Measurements from ENCODE around the gene RASSF3.

The RASSF3 gene

GRCh38 chr12:64695550-64695949, 85.3 kb downstream of the RASSF3 start:
- Histone ChIP-seq H3K4me3 (ENCODE audit: low read depth in 1 of 2, low read length in 2 of 2) (no peak overlapping the region), H3K9ac (ENCODE audit: low read depth, low read length) (no peak overlapping the region), H4K20me1 (ENCODE audit: insufficient read depth, low read length) (no peaks in the 10 kb centered on the region), H3K27ac (ENCODE audit: low read length) (no peak overlapping the region), H3K79me2 (ENCODE audit: insufficient read depth, low read length) (no peaks in the 10 kb centered on the region), H3K27me3 (ENCODE audit: insufficient read depth, low read length, poor library complexity) (no peaks in the 10 kb centered on the region), H3K9me3 (ENCODE audit: insufficient read depth, low read length, severe bottlenecking) (no peaks in the 10 kb centered on the region), H2AFZ (ENCODE audit: low read depth, low read length) (no peak overlapping the region), H3K4me1 (ENCODE audit: insufficient read depth, low read length) (peaks cover 5% of the 10 kb centered on the region; the same call in 1 of the 2 replicates), H3K4me2 (ENCODE audit: insufficient read depth, low read length) (no peak overlapping the region), H3K36me3 (ENCODE audit: insufficient read depth, low read length) (peaks cover 35% of the 10 kb centered on the region)
- TF ChIP-seq CTCF (IDR thresholded peaks at IDR 0.05; ENCODE audit: borderline replicate concordance, extremely low read depth, low read length, poor library complexity, severe bottlenecking) = no peak
- TF ChIP-seq EZH2 (IDR thresholded peaks at IDR 0.05; ENCODE audit: borderline replicate concordance, low read depth, low read length, severe bottlenecking) = no peak
- no peak for DNase-seq
- no peak for ATAC-seq (ENCODE audit: insufficient read depth, low read depth)

- DNase-seq (no peak), ATAC-seq (ENCODE audit: insufficient read depth, low read depth) (no peak)
- peaks cover 33% of the 10 kb centered on the region for H3K36me3 ChIP-seq (ENCODE audit: insufficient read depth, low read length)
Observed at GRCh38 chr12:64696080-64696741, 85.9 kb downstream of the RASSF3 start.

GRCh38 chr12:64699504-64700115, 89.3 kb downstream of the RASSF3 start:
- H2AFZ ChIP-seq (ENCODE audit: low read depth, low read length) = no peak overlapping the region
- no peaks in the 10 kb centered on the region for H3K9me3 ChIP-seq (ENCODE audit: insufficient read depth, low read length, severe bottlenecking)
- TF ChIP-seq CTCF (IDR thresholded peaks at IDR 0.05; ENCODE audit: borderline replicate concordance, extremely low read depth, low read length, poor library complexity, severe bottlenecking) (no peak), EZH2 (IDR thresholded peaks at IDR 0.05; ENCODE audit: borderline replicate concordance, low read depth, low read length, severe bottlenecking) (no peak)
- H4K20me1 ChIP-seq (ENCODE audit: insufficient read depth, low read length) = no peaks in the 10 kb centered on the region
- H3K36me3 ChIP-seq (ENCODE audit: insufficient read depth, low read length) = peaks cover 10% of the 10 kb centered on the region
- ATAC-seq (ENCODE audit: insufficient read depth, low read depth) = no peak
- H3K4me2 ChIP-seq (ENCODE audit: insufficient read depth, low read length) = no peak overlapping the region
- no peak for DNase-seq
- H3K27me3 ChIP-seq (ENCODE audit: insufficient read depth, low read length, poor library complexity) = no peaks in the 10 kb centered on the region
- H3K4me1 ChIP-seq (ENCODE audit: insufficient read depth, low read length) = peaks cover 14% of the 10 kb centered on the region; the same call in 1 of the 2 replicates
- no peak overlapping the region for H3K27ac ChIP-seq (ENCODE audit: low read length)
- no peaks in the 10 kb centered on the region for H3K79me2 ChIP-seq (ENCODE audit: insufficient read depth, low read length)
- H3K9ac ChIP-seq (ENCODE audit: low read depth, low read length) = no peak overlapping the region
- no peak overlapping the region for H3K4me3 ChIP-seq (ENCODE audit: low read depth in 1 of 2, low read length in 2 of 2)

More at GRCh38 chr12:64696080-64696741, 85.9 kb downstream of the RASSF3 start:
- H3K9ac ChIP-seq (ENCODE audit: low read depth, low read length) = no peak overlapping the region
- no peaks in the 10 kb centered on the region for H3K27me3 ChIP-seq (ENCODE audit: insufficient read depth, low read length, poor library complexity)
- no peak overlapping the region for H2AFZ ChIP-seq (ENCODE audit: low read depth, low read length)
- H3K4me3 ChIP-seq (ENCODE audit: low read depth in 1 of 2, low read length in 2 of 2) = no peak overlapping the region
- H4K20me1 ChIP-seq (ENCODE audit: insufficient read depth, low read length) = no peaks in the 10 kb centered on the region
- TF ChIP-seq CTCF (IDR thresholded peaks at IDR 0.05; ENCODE audit: borderline replicate concordance, extremely low read depth, low read length, poor library complexity, severe bottlenecking) (peak; percentile 51), EZH2 (IDR thresholded peaks at IDR 0.05; ENCODE audit: borderline replicate concordance, low read depth, low read length, severe bottlenecking) (no peak)
- H3K79me2 ChIP-seq (ENCODE audit: insufficient read depth, low read length) = no peaks in the 10 kb centered on the region
- peaks cover 11% of the 10 kb centered on the region; the same call in 1 of the 2 replicates for H3K4me1 ChIP-seq (ENCODE audit: insufficient read depth, low read length)
- H3K27ac ChIP-seq (ENCODE audit: low read length) = no peak overlapping the region
- H3K4me2 ChIP-seq (ENCODE audit: insufficient read depth, low read length) = no peak overlapping the region
- no peaks in the 10 kb centered on the region for H3K9me3 ChIP-seq (ENCODE audit: insufficient read depth, low read length, severe bottlenecking)

All from DND-41 (cell line).